ENCODE data around the gene ARHGAP15.
A peak's percentile ranks its signal among the peaks of the same experiment; 100 is the strongest.

Gene ARHGAP15

GRCh38 chr2:143177096-143177786 lies 48.0 kb downstream of the ARHGAP15 start:
- peaks cover 73% of the 10 kb centered on the region for H3K4me1 Mint-ChIP-seq
- peak overlapping the region; percentile 87 for H3K4me3 Mint-ChIP-seq
- H3K36me3 Mint-ChIP-seq, result peaks cover 22% of the 10 kb centered on the region
- H3K9me3 Mint-ChIP-seq, result peaks cover 7% of the 10 kb centered on the region
- no peaks in the 10 kb centered on the region for H3K27me3 Mint-ChIP-seq
- peak overlapping the region; percentile 95 for H3K27ac Mint-ChIP-seq

DNA sequence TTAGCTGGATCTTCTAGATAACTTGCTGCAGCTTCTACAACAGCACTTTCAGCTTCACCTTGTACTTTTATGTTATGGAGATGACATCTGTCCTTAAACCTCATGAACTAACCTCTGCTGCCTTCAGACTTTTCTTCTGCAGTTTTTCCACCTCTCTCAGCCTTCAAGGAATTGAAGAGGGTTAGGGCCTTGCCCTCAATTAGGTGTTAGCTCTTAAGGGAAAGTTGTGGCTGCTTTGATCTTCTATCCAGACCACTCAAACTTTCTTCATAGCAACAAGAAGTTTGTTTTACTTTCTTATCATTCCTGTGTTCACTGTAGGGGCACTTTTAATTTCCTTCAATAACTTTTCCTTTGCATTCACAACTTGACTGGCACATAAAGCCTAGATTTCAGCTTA lies 52.3 kb downstream of the ARHGAP15 start:
- no peak overlapping the region for H3K4me3 Mint-ChIP-seq
- H3K27me3 Mint-ChIP-seq, result no peaks in the 10 kb centered on the region
- peak overlapping the region; percentile 65 for H3K27ac Mint-ChIP-seq
- H3K4me1 Mint-ChIP-seq, result peaks cover 75% of the 10 kb centered on the region
- H3K36me3 Mint-ChIP-seq, result peaks cover 19% of the 10 kb centered on the region
- H3K9me3 Mint-ChIP-seq, result no peaks in the 10 kb centered on the region

DNA sequence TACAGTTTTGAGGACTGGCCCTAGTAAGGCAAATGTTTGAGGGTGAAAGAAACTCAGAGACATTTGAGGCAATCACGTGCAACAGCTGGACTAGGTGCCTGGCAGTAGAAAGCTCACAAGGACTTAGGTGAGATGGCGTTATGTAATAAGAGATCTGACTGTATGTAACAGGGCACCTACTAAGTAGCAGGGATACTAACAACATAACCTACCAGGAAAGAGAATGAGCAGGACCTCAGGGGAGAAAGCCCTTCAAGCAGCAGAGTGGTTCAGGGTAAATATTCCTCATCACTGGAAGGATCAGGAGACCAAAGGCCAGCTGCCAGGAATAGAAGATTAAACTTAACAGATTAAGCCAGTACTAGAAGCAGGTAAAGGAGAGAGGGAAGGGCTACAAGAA lies 53.4 kb downstream of the ARHGAP15 start:
- H3K27me3 Mint-ChIP-seq, result no peaks in the 10 kb centered on the region
- no peak overlapping the region for H3K4me3 Mint-ChIP-seq
- H3K4me1 Mint-ChIP-seq, result peaks cover 75% of the 10 kb centered on the region
- no peaks in the 10 kb centered on the region for H3K9me3 Mint-ChIP-seq
- peaks cover 21% of the 10 kb centered on the region for H3K36me3 Mint-ChIP-seq
- H3K27ac Mint-ChIP-seq, result no peak overlapping the region

DNA sequence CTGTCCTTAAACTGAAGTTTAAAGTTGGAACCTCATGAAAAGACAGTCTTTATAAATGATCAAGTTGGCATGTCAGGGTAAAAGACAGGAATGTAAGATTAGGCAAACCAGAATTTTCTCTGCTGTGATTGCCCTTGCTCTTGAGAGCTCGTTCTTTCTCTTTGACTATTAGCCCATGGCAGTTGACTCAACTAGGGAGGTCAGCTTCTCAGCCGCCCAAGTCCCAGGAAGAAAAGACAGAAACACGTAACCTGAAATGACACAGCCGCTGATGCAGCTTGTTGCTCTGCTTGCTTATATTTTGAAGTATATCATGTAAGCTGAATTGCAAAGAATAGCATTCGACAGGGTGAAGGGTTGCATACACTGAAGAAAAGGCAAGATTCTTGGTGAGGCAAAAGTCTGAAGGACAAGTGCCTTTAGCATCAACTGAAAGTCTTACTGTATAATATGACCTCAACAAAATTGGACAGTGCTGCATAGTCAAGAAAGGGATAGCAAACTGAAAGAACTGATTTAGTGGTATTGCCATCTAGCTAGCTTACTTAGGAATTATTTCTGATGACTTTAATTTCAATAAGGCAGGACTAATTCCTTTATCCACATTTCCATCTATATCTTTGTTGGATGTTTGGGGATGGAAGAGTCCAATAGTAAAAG lies 54.7 kb downstream of the ARHGAP15 start:
- H3K27ac Mint-ChIP-seq, result peak overlapping the region; percentile 23
- H3K4me3 Mint-ChIP-seq, result no peak overlapping the region
- H3K4me1 Mint-ChIP-seq, result peaks cover 78% of the 10 kb centered on the region
- no peaks in the 10 kb centered on the region for H3K9me3 Mint-ChIP-seq
- H3K36me3 Mint-ChIP-seq, result peaks cover 21% of the 10 kb centered on the region
- no peaks in the 10 kb centered on the region for H3K27me3 Mint-ChIP-seq

- peaks cover 23% of the 10 kb centered on the region for H3K36me3 Mint-ChIP-seq
- no peaks in the 10 kb centered on the region for H3K9me3 Mint-ChIP-seq
- H3K27me3 Mint-ChIP-seq, result no peaks in the 10 kb centered on the region
- no peak overlapping the region for H3K4me3 Mint-ChIP-seq
- no peak overlapping the region for H3K27ac Mint-ChIP-seq
- H3K4me1 Mint-ChIP-seq, result peaks cover 76% of the 10 kb centered on the region
Measured at GRCh38 chr2:143186876-143187275, 57.7 kb downstream of the ARHGAP15 start.

DNA sequence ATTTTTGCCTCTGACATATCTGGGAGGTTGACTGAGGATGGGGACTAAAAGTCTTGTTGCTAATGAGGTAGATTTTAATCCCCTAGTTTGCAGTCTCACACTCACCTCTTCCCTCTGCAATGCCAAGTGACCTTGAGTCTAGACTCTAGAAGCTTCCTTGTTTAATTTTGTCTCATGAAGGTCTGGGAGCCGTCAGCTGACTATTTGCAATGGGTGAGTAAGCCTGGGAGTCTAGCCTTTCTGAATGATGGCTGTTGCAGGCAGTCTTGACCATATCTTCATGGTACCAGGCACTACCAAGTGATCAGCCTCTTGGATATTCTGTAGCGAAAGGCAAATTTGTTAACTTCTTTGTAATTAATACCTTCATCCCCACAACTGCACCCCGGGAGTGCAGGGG lies 61.2 kb downstream of the ARHGAP15 start:
- H3K36me3 Mint-ChIP-seq, result peaks cover 23% of the 10 kb centered on the region
- peaks cover 78% of the 10 kb centered on the region for H3K4me1 Mint-ChIP-seq
- H3K27ac Mint-ChIP-seq, result no peak overlapping the region
- H3K9me3 Mint-ChIP-seq, result no peaks in the 10 kb centered on the region
- no peak overlapping the region for H3K4me3 Mint-ChIP-seq
- no peaks in the 10 kb centered on the region for H3K27me3 Mint-ChIP-seq

DNA sequence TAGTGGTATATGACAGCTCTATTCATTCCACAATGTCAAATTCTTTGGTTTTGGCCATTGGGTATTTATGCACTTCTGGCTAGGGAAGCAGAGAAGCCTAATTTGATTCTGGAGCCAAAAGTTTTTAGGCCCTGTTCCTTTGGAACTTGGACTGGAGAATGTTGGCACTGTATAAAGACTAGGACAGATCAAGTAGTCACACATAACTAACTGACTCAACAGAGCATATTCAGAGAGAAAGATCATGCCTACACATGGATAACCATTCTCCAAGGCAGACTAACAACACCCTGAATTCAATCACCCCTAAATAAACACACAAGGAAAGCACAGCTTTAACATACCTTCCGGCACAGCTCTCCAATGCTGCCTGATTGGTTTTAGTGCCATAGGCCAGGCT lies 62.9 kb downstream of the ARHGAP15 start:
- Mint-ChIP-seq H3K9me3 (no peaks in the 10 kb centered on the region), H3K36me3 (peaks cover 18% of the 10 kb centered on the region), H3K4me1 (peaks cover 69% of the 10 kb centered on the region), H3K27ac (peak overlapping the region; percentile 11), H3K4me3 (no peak overlapping the region), H3K27me3 (no peaks in the 10 kb centered on the region)

DNA sequence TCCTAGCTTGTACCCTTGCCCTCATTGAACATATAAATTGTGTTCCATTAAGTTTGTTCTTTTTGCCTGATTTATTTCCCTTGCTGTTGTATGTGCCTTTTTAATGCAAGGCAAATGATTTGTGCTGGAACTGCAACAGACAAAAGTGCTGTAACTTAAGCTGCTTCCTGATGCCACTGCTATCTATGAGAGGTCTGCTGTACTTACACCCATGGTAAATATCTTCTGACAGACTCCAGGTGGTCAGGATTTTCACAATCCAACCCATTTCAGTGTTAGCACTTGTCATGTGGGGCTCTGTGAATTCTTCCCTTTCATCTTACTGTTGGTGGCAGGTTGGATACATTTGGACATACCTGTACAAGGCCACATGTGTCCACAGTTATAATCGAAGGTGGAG lies 63.5 kb downstream of the ARHGAP15 start:
- Mint-ChIP-seq H3K27ac (peak overlapping the region; percentile 20), H3K9me3 (no peaks in the 10 kb centered on the region), H3K36me3 (peaks cover 18% of the 10 kb centered on the region), H3K4me3 (no peak overlapping the region), H3K4me1 (peaks cover 67% of the 10 kb centered on the region), H3K27me3 (no peaks in the 10 kb centered on the region)

DNA sequence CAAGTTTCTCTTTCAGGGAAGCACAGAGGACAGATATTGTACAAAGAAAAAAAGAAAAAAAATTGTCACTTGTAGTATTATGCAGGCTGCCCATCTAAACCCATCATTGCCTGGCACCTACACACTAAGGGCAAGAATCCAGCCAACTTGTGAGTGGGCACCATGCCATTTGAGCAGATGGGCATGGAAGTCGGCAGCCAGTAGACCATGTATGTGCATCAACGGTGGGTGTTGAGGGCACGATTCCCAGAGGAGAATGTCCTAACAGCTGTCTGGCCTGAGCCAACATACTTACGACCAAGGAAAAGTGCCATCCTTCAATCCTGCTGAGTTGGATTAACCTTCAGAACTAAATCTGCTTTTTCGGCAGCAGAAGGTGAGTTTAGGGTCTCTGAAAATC lies 63.9 kb downstream of the ARHGAP15 start:
- Mint-ChIP-seq H3K27ac (peak overlapping the region; percentile 30), H3K4me1 (peaks cover 69% of the 10 kb centered on the region), H3K27me3 (no peaks in the 10 kb centered on the region), H3K9me3 (no peaks in the 10 kb centered on the region), H3K4me3 (no peak overlapping the region), H3K36me3 (peaks cover 18% of the 10 kb centered on the region)

DNA sequence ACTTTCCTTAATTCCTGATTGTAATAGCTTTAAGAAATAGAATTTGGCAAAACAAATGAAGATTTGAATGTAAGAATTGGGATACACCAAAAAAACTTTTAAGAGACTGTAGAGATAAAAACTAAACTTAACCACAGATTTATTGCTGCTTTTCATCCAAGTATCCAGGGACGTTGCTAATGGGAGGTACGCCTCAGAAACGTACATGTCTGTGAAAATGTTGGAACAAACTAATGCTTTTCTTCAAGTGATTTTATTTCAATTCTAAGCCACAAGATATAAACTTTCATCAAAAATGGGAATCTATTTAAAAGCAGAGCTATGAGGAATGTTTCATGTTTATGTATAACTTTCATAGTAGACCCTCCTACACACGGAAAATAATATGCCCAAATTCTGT lies 66.3 kb downstream of the ARHGAP15 start:
- H3K27me3 Mint-ChIP-seq, result no peaks in the 10 kb centered on the region
- peak overlapping the region; percentile 41 for H3K27ac Mint-ChIP-seq
- peaks cover 13% of the 10 kb centered on the region for H3K36me3 Mint-ChIP-seq
- H3K4me3 Mint-ChIP-seq, result no peak overlapping the region
- no peaks in the 10 kb centered on the region for H3K9me3 Mint-ChIP-seq
- peaks cover 60% of the 10 kb centered on the region for H3K4me1 Mint-ChIP-seq

DNA sequence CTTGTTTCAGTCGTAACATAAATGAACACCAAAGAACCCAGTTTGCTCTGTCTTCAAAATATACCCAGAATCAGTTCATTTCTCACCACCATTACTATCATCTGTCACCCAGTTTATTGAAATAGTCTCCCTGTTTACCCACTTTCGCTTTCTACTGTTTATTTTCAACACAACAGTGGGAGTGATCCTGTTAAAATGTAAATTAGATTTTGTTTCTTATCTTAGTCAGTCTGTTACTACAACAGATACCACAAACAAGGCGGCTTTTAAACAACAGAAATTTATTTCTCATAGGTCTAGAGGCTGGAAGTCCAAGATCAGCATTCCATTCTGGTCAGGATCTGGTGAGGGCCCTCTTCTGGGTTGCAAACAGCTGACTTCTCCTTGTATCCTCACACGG lies 74.8 kb downstream of the ARHGAP15 start:
- H3K27ac Mint-ChIP-seq, result peak overlapping the region; percentile 94
- no peaks in the 10 kb centered on the region for H3K27me3 Mint-ChIP-seq
- H3K36me3 Mint-ChIP-seq, result peaks cover 49% of the 10 kb centered on the region
- H3K9me3 Mint-ChIP-seq, result peaks cover 4% of the 10 kb centered on the region
- peaks cover 69% of the 10 kb centered on the region for H3K4me1 Mint-ChIP-seq
- H3K4me3 Mint-ChIP-seq, result no peak overlapping the region

DNA sequence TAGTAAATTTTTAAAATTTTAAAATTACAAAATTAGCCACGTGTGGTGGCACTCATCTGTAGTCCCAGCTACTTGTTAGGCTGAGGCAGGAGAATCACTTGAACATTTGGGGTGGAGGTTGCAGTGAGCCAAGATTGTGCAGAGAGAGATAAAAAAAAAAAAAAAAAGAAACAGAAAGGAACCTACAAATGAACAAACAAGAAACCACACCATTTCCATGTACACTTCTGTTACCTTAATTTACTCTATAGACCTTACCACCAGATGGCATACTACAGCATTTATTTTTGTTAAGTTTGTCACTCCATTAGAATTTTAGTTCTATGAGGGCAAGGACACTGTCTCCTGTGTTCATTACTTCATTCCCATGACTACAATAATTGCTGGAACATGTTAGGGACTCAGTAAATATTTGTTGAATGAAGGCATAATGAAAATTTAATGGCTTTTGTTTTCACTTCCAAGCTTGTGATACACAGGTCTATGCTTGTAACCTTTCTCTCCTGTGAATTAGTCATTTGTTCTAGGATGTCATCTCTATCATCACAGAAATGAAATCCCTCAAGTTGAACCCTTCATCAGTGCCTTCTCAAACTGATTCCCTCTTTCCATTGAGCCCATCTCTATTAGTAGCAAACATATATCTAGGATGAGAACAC lies 76.0 kb downstream of the ARHGAP15 start:
- peak overlapping the region; percentile 37 for H3K27ac Mint-ChIP-seq
- H3K27me3 Mint-ChIP-seq, result no peaks in the 10 kb centered on the region
- peaks cover 59% of the 10 kb centered on the region for H3K36me3 Mint-ChIP-seq
- H3K9me3 Mint-ChIP-seq, result peaks cover 4% of the 10 kb centered on the region
- no peak overlapping the region for H3K4me3 Mint-ChIP-seq
- H3K4me1 Mint-ChIP-seq, result peaks cover 76% of the 10 kb centered on the region

- H3K36me3 Mint-ChIP-seq, result peaks cover 42% of the 10 kb centered on the region
- H3K4me1 Mint-ChIP-seq, result peaks cover 73% of the 10 kb centered on the region
- no peak overlapping the region for H3K4me3 Mint-ChIP-seq
- H3K9me3 Mint-ChIP-seq, result no peaks in the 10 kb centered on the region
- no peaks in the 10 kb centered on the region for H3K27me3 Mint-ChIP-seq
- peak overlapping the region; percentile 60 for H3K27ac Mint-ChIP-seq
Measured at GRCh38 chr2:143209570-143210445, 80.6 kb downstream of the ARHGAP15 start.

DNA sequence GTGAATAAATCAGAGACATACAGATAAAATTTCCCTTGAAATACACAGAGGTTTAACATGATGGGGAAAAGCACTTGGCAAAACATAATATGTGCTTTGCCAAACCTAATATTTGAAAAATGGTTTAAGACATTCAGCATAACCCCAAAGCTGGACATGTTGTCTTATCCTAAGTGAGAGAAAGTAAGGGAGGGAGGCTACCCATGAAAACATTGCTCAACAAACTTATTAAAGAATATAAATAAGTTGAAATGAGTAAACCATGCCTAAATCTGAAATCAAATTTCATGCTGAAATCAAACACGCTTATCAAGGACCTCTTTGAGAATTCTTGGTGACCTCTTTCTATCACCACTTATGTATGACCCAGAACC lies 81.2 kb downstream of the ARHGAP15 start:
- Mint-ChIP-seq H3K4me1 (peaks cover 73% of the 10 kb centered on the region), H3K36me3 (peaks cover 44% of the 10 kb centered on the region), H3K27me3 (no peaks in the 10 kb centered on the region), H3K27ac (peak overlapping the region; percentile 60), H3K4me3 (no peak overlapping the region), H3K9me3 (no peaks in the 10 kb centered on the region)

GRCh38 chr2:143217512-143218115 lies 88.4 kb downstream of the ARHGAP15 start:
- Mint-ChIP-seq H3K4me1 (peaks cover 75% of the 10 kb centered on the region), H3K36me3 (peaks cover 26% of the 10 kb centered on the region)

More at GRCh38 chr2:143217512-143218115, 88.4 kb downstream of the ARHGAP15 start:
- Mint-ChIP-seq H3K9me3 (no peaks in the 10 kb centered on the region), H3K27ac (peak overlapping the region; percentile 83), H3K27me3 (no peaks in the 10 kb centered on the region), H3K4me3 (no peak overlapping the region)

Measured in activated naive CD4-positive, alpha-beta T cell treated with anti-CD3 and anti-CD28 coated beads, Interleukin-2, amount 50 U/mL, for 24 hours (primary cell).